HepG2 (cell line): ENCODE measurements around the gene COPA. TPM values are rescaled to one million over a fixed set of nuclear protein-coding genes. Genes with fewer than 3 reads are reported as not detected.

Source experiments
- BORCS8-MEF2B ChIP-seq: sonication (generic); formaldehyde crosslinking; IDR thresholded peaks from 2 replicates; pipeline ENCODE4 v1.8.0; 2022; ENCODE audit warnings: mild to moderate bottlenecking, missing genetic modification reagents
- CEBPG ChIP-seq: IDR thresholded peaks from 2 replicates; pipeline ENCODE4 v1.6.1; 2016
- FOXA3 ChIP-seq: IDR thresholded peaks from 2 replicates; pipeline ENCODE4 v1.6.1; 2016; ENCODE audit warnings: missing genetic modification reagents, missing compliant biosample characterization
- KLF16 ChIP-seq, 2 experiments: sonication (generic) in 1 of 2; formaldehyde crosslinking in 1 of 2; IDR thresholded peaks; 2 replicates each; pipeline versions ENCODE4 v1.6.1 to v1.8.0; 2016 to 2023; ENCODE audit warnings: missing genetic modification reagents in 2 of 2, missing compliant biosample characterization in 1 of 2
- MED1 ChIP-seq: sonication (generic); formaldehyde crosslinking; IDR thresholded peaks from 2 replicates; pipeline ENCODE4 v1.4.0; 2020; ENCODE audit warnings: missing genetic modification reagents
- MTA3 ChIP-seq: sonication (generic); formaldehyde crosslinking; IDR thresholded peaks from 2 replicates; pipeline ENCODE4 v1.4.0; 2020; ENCODE audit warnings: missing genetic modification reagents
- SOX6 ChIP-seq, 2 experiments: fragments of 450-650 bp in 1 of 2; sonication (generic) in 1 of 2; formaldehyde crosslinking in 1 of 2; IDR thresholded peaks; 2 replicates each; pipeline versions ENCODE4 v1.4.0 to v1.6.1; 2017 to 2020; ENCODE audit warnings: antibody characterized with exemption in 1 of 2, mild to moderate bottlenecking in 1 of 2, missing genetic modification reagents in 1 of 2
- THAP11 ChIP-seq: IDR thresholded peaks from 2 replicates; pipeline ENCODE4 v1.6.1; 2016; ENCODE audit warnings: missing biosample characterization, missing genetic modification reagents
- ZNF256 ChIP-seq: sonication (generic); formaldehyde crosslinking; conservative IDR thresholded peaks from 2 replicates; pipeline ENCODE4 v1.4.0; 2020; ENCODE audit warnings: missing genetic modification reagents
- ZNF572 ChIP-seq: sonication (generic); formaldehyde crosslinking; IDR thresholded peaks from 2 replicates; pipeline ENCODE4 v1.5.1; 2020; ENCODE audit warnings: mild to moderate bottlenecking, missing genetic modification reagents
- ZNF607 ChIP-seq: sonication (generic); formaldehyde crosslinking; IDR thresholded peaks from 2 replicates; pipeline ENCODE4 v1.5.1; 2020; ENCODE audit warnings: missing genetic modification reagents, mild to moderate bottlenecking, borderline replicate concordance
- ZNF687 ChIP-seq: sonication (generic); formaldehyde crosslinking; IDR thresholded peaks from 2 replicates; pipeline ENCODE4 v1.5.1; 2020; ENCODE audit warnings: mild to moderate bottlenecking, missing genetic modification reagents, moderate library complexity
- ZNF691 ChIP-seq: sonication (generic); formaldehyde crosslinking; IDR thresholded peaks from 2 replicates; pipeline ENCODE4 v1.4.0; 2020; ENCODE audit warnings: missing genetic modification reagents, low read depth, mild to moderate bottlenecking, borderline replicate concordance
- ZNF720 ChIP-seq: sonication (generic); formaldehyde crosslinking; IDR thresholded peaks from 2 replicates; pipeline ENCODE4 v1.4.0; 2020; ENCODE audit warnings: missing genetic modification reagents
- ZSCAN9 ChIP-seq: IDR thresholded peaks from 2 replicates; pipeline ENCODE4 v1.6.1; 2016; ENCODE audit warnings: borderline replicate concordance
- polyA plus RNA-seq, 8 experiments: library from polyadenylated mRNA; depleted of rRNA in 3 of 8; stranded (reverse) in 7 of 8; unstranded in 1 of 8; fragments of >200 nt; fragmentation: Illumina TruSeq in 4 of 8; extraction: Trizol in 4 of 8; gene quantifications; 2 replicates each; pipeline versions ENCODE4 v1.2.1 to v1.2.3, GENCODE V29; 2011 to 2016; ENCODE audit warnings: low read depth in 4 of 8, missing spikeins in 1 of 8, mixed read lengths in 1 of 8; ENCODE audit not compliant: insufficient read depth in 1 of 8
- total RNA-seq, 5 experiments: library from RNA; depleted of rRNA; stranded (reverse); fragments of >200 nt; fragmentation: Illumina TruSeq; extraction: Trizol; gene quantifications; 2 replicates each; pipeline ENCODE4 v1.2.3, GENCODE V29; 2016; ENCODE audit warnings: low read depth in 1 of 5
- TF ChIP-seq, protein P1 (sequence below): sonication (generic); formaldehyde crosslinking; IDR thresholded peaks from 2 replicates; pipeline ENCODE4 v1.5.0; 2020; ENCODE audit warnings: mild to moderate bottlenecking, missing genetic modification reagents, borderline replicate concordance

COPA gene
- total and polyA plus RNA-seq, 2 of the 13 experiments (the other 11 are each of a cell fraction or from before 2014, with no cell fraction given) = 160 to 197 TPM

- no peak for TF ChIP-seq ZNF572 (CRISPR knock-in tag)
- no peak for TF ChIP-seq ZNF607
- TF ChIP-seq SOX6 (IDR thresholded peaks at IDR 0.05) = no peak
- TF ChIP-seq SOX6 (CRISPR knock-in tag; IDR thresholded peaks at IDR 0.05) = 0 out of 2 replicates have a peak, but pooled peaks have one; percentile 26
- TF ChIP-seq, protein P1, sequence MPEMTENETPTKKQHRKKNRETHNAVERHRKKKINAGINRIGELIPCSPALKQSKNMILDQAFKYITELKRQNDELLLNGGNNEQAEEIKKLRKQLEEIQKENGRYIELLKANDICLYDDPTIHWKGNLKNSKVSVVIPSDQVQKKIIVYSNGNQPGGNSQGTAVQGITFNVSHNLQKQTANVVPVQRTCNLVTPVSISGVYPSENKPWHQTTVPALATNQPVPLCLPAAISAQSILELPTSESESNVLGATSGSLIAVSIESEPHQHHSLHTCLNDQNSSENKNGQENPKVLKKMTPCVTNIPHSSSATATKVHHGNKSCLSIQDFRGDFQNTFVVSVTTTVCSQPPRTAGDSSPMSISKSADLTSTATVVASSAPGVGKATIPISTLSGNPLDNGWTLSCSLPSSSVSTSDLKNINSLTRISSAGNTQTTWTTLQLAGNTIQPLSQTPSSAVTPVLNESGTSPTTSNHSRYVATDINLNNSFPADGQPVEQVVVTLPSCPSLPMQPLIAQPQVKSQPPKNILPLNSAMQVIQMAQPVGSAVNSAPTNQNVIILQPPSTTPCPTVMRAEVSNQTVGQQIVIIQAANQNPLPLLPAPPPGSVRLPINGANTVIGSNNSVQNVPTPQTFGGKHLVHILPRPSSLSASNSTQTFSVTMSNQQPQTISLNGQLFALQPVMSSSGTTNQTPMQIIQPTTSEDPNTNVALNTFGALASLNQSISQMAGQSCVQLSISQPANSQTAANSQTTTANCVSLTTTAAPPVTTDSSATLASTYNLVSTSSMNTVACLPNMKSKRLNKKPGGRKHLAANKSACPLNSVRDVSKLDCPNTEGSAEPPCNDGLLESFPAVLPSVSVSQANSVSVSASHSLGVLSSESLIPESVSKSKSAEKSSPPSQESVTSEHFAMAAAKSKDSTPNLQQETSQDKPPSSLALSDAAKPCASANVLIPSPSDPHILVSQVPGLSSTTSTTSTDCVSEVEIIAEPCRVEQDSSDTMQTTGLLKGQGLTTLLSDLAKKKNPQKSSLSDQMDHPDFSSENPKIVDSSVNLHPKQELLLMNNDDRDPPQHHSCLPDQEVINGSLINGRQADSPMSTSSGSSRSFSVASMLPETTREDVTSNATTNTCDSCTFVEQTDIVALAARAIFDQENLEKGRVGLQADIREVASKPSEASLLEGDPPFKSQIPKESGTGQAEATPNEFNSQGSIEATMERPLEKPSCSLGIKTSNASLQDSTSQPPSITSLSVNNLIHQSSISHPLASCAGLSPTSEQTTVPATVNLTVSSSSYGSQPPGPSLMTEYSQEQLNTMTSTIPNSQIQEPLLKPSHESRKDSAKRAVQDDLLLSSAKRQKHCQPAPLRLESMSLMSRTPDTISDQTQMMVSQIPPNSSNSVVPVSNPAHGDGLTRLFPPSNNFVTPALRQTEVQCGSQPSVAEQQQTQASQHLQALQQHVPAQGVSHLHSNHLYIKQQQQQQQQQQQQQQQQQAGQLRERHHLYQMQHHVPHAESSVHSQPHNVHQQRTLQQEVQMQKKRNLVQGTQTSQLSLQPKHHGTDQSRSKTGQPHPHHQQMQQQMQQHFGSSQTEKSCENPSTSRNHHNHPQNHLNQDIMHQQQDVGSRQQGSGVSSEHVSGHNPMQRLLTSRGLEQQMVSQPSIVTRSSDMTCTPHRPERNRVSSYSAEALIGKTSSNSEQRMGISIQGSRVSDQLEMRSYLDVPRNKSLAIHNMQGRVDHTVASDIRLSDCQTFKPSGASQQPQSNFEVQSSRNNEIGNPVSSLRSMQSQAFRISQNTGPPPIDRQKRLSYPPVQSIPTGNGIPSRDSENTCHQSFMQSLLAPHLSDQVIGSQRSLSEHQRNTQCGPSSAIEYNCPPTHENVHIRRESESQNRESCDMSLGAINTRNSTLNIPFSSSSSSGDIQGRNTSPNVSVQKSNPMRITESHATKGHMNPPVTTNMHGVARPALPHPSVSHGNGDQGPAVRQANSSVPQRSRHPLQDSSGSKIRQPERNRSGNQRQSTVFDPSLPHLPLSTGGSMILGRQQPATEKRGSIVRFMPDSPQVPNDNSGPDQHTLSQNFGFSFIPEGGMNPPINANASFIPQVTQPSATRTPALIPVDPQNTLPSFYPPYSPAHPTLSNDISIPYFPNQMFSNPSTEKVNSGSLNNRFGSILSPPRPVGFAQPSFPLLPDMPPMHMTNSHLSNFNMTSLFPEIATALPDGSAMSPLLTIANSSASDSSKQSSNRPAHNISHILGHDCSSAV (CRISPR knock-in tag) = no peak
- peak; percentile 55 for TF ChIP-seq ZNF687 (CRISPR knock-in tag)
- TF ChIP-seq ZNF256 (CRISPR knock-in tag) = no peak; the same call in 1 of the 2 replicates
- TF ChIP-seq BORCS8-MEF2B (CRISPR knock-in tag) = peak; percentile 56; the same call in 1 of the 2 replicates
- peak; percentile 42; the same call in 1 of the 2 replicates for TF ChIP-seq MED1 (CRISPR knock-in tag)
- TF ChIP-seq ZSCAN9 (CRISPR knock-in tag) = 0 out of 2 replicates have a peak, but pooled peaks have one; percentile 47
- peak; percentile 35; the same call in 1 of the 2 replicates for TF ChIP-seq CEBPG
- TF ChIP-seq ZNF720 = no peak
- TF ChIP-seq THAP11 (CRISPR knock-in tag) = peak; percentile 88
- peak in 1 of 2 experiments; percentile 79; a peak in 2 of 4 replicates for TF ChIP-seq KLF16 (CRISPR knock-in tag; IDR thresholded peaks at IDR 0.05)
- no peak for TF ChIP-seq ZNF691 (CRISPR knock-in tag)
- TF ChIP-seq FOXA3 (CRISPR knock-in tag) = no peak; the same call in 1 of the 2 replicates
- TF ChIP-seq MTA3 (CRISPR knock-in tag) = no peak
Measured at GRCh38 chr1:160284782-160285344, 58.2 kb downstream of the COPA start, which contains the start of gene PEX19 (continued).
